ENCODE measurements around the gene TXNRD3. TPM values are rescaled to one million over a fixed set of nuclear protein-coding genes. Genes with fewer than 3 reads are reported as not detected.
A peak's percentile ranks its signal among the peaks of the same experiment; 100 is the strongest.

The TXNRD3 gene
- total RNA-seq, 1 experiment from 2014 or later, result 6.9 TPM

- TF ChIP-seq ZNF425 (CRISPR knock-in tag; conservative IDR thresholded peaks at IDR 0.05), result no peak
Observed at GRCh38 chr3:126696701-126697267, 41.9 kb upstream of the TXNRD3 start (continued).

GRCh38 chr3:126693921-126694320 lies 39.0 kb upstream of the TXNRD3 start:
- Mint-ChIP-seq H3K9me3 (peaks cover 4% of the 10 kb centered on the region), H3K4me1 (peaks cover 9% of the 10 kb centered on the region), H3K36me3 (no peaks in the 10 kb centered on the region), H3K27ac (no peak overlapping the region), H3K4me3 (no peak overlapping the region), H3K27me3 (ENCODE audit: low read depth) (no peaks in the 10 kb centered on the region)
- ATAC-seq (no peak), DNase-seq (ENCODE audit: low spot score) (no peak)
- POLR2A ChIA-PET, result interaction anchor here (0.8 kb wide), 1 partner anchor 9 kb away, joined by 3 read pairs; no protein-coding TSS in a partner anchor
- TF ChIP-seq STAT6 (CRISPR knock-in tag; conservative IDR thresholded peaks at IDR 0.05; ENCODE audit: low read depth), result no peak
- no peak for TF ChIP-seq E2F1 (CRISPR knock-in tag; IDR thresholded peaks at IDR 0.05)
- TF ChIP-seq ZNF232 (CRISPR knock-in tag; IDR thresholded peaks at IDR 0.05), result no peak
- TF ChIP-seq ZMAT4 (CRISPR knock-in tag; IDR thresholded peaks at IDR 0.05), result no peak
- no peak for TF ChIP-seq HMGA2 (CRISPR knock-in tag; IDR thresholded peaks at IDR 0.05)
- no peak for TF ChIP-seq MLX (CRISPR knock-in tag; IDR thresholded peaks at IDR 0.05)
- TF ChIP-seq CBFB (CRISPR knock-in tag; IDR thresholded peaks at IDR 0.05; ENCODE audit: low read depth), result no peak
- TF ChIP-seq HMGXB4 (CRISPR knock-in tag; IDR thresholded peaks at IDR 0.05), result no peak
- CTCF ChIA-PET, result no interaction called here

- H3K27me3 Mint-ChIP-seq (ENCODE audit: low read depth), result no peaks in the 10 kb centered on the region
- TF ChIP-seq TP53 (CRISPR knock-in tag; IDR thresholded peaks at IDR 0.05) (no peak), FOXK1 (CRISPR knock-in tag; IDR thresholded peaks at IDR 0.05) (no peak), ZNF138 (CRISPR knock-in tag; conservative IDR thresholded peaks at IDR 0.05) (no peak), HMGXB4 (CRISPR knock-in tag; IDR thresholded peaks at IDR 0.05) (no peak), ESRRA (CRISPR knock-in tag; IDR thresholded peaks at IDR 0.05; ENCODE audit: borderline replicate concordance) (no peak)
- H3K4me1 Mint-ChIP-seq, result peaks cover 7% of the 10 kb centered on the region
- DNase-seq (ENCODE audit: low spot score) (no peak), ATAC-seq (peak; percentile 41; the same call in 1 of the 2 replicates)
- ChIA-PET POLR2A (no interaction called here), CTCF (interaction anchor here (0.7 to 1.3 kb wide), 4 partner anchors 12 to 541 kb away, joined by 3 to 7 read pairs (median 3); no protein-coding TSS in a partner anchor)
- no peak overlapping the region for H3K27ac Mint-ChIP-seq
- H3K9me3 Mint-ChIP-seq, result peaks cover 4% of the 10 kb centered on the region
- H3K4me3 Mint-ChIP-seq, result no peak overlapping the region
- no peaks in the 10 kb centered on the region for H3K36me3 Mint-ChIP-seq
Observed at GRCh38 chr3:126692858-126693257, 37.9 kb upstream of the TXNRD3 start.

Data from WTC11 (cell line).